Measurements from ENCODE around the gene BICRAL. TPM values are rescaled to one million over a fixed set of nuclear protein-coding genes. Genes with fewer than 3 reads are reported as not detected.

BICRAL gene
- total RNA-seq, 1 donor from 2014 or later, result 26.1 TPM

DNA sequence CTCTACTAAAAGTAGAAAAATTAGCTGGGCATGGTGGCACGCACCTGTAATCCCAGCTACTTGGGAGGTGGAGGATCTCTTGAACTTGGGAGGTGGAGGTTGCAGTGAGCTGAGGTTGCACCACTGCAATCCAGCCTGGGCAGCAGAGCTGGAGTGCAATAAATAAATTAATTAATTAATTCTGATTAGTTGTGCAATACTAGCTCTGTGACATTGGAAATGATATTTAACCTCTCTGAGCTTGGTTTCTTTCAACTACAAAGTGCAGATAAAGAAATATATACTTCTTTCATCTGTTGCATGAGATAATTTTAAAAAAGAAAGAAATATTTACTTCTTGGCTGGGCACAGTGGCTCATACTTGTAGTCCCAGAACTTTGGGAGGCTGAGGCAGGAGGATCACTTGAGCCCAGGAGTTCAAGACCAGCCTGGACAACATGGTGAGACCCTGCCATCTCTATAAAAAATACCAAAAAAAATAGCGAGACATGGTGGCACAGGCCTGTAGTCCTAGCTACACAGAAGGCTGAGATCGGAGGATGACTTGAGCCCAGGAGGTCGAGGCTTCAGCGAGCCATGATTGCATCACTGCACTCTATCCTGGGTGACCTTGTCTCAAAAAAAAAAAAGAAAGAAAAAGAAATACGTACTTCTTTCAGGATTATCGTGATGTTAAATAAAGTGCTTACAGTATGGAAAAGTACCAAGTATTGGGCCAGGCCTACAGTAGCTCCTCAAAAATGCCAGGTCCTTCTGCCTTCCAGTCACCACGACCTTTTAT, 20.4 kb upstream of the BICRAL start:
- intact Hi-C loops (cut with micrococcal nuclease), result no loop called here

GRCh38 chr6:42762426-42762859, 19.4 kb upstream of the BICRAL start:
- intact Hi-C loops (cut with micrococcal nuclease), result no loop called here

GRCh38 chr6:42762950-42763349, 18.9 kb upstream of the BICRAL start:
- intact Hi-C loops (cut with micrococcal nuclease), result no loop called here

GRCh38 chr6:42764911-42765648, 16.8 kb upstream of the BICRAL start:
- intact Hi-C loops (cut with micrococcal nuclease), result no loop called here

GRCh38 chr6:42766163-42766670, 15.6 kb upstream of the BICRAL start:
- intact Hi-C loops (cut with micrococcal nuclease), result no loop called here

DNA sequence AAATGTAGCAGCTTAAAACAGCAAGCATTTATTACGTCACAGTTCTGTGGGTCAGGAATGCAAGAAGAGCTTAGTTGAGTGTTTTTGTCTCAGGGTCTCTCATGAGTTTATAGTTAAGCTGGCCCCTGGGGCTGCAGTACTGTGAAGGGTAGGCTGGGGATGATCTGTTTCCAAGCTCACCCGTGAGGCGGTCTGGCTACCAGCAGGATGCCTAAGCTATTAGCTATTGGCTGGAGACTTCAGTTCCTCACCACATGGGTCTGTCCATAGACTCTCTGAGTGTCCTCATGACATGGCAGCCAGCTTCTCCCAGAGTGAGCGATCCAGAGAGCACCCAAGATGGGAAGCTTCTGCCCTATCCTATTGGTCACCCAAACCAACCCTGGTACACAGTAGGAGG, 12.8 kb upstream of the BICRAL start:
- intact Hi-C loops (cut with micrococcal nuclease), result no loop called here

- intact Hi-C loops (cut with micrococcal nuclease), result loop anchor here (2.0 to 10.0 kb wide), 5 partner anchors 43 to 718 kb away; partner anchors contain the start of genes SRF, TAF8 and TRERF1
These were observed 12.0 kb upstream of the BICRAL start for GRCh38 chr6:42769836-42770235.

DNA sequence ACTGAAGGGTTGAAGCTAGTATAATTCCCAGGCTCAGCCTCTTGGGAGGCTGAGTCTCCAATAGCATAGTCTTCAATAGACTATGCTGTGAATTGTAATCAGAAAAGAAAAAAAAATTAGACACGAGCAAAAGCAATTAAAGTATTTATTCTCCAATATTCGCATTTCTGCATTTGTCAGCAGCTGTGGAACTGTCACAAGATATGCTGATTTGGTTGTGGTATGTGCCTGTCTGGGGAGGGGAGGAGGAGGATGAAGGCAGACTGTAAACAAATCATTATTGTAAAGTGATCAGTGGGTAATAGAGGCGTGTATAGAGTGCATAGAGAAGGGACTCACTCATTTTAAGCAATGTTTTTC, 10.1 kb upstream of the BICRAL start:
- intact Hi-C loops (cut with micrococcal nuclease), result loop anchor here (1.0 to 10.0 kb wide), 11 partner anchors 11 to 719 kb away; partner anchors contain the start of genes BICRAL, KLC4, KLHDC3 and MRPL2

GRCh38 chr6:42774201-42774600, 7.7 kb upstream of the BICRAL start:
- intact Hi-C loops (cut with micrococcal nuclease), result loop anchor here (2.0 to 10.0 kb wide), 4 partner anchors 155 to 722 kb away; partner anchors contain the start of genes CNPY3, TAF8 and TRERF1

GRCh38 chr6:42774821-42775487, 6.9 kb upstream of the BICRAL start:
- intact Hi-C loops (cut with micrococcal nuclease), result loop anchor here (2.0 to 10.0 kb wide), 4 partner anchors 154 to 723 kb away; partner anchors contain the start of genes CNPY3, TAF8 and TRERF1

- intact Hi-C loops (cut with micrococcal nuclease), result loop anchor here (10.0 kb wide), 1 partner anchor 322 kb away; the partner anchor contains the start of gene TRERF1
These were observed 4.6 kb upstream of the BICRAL start for GRCh38 chr6:42777126-42777822.

DNA sequence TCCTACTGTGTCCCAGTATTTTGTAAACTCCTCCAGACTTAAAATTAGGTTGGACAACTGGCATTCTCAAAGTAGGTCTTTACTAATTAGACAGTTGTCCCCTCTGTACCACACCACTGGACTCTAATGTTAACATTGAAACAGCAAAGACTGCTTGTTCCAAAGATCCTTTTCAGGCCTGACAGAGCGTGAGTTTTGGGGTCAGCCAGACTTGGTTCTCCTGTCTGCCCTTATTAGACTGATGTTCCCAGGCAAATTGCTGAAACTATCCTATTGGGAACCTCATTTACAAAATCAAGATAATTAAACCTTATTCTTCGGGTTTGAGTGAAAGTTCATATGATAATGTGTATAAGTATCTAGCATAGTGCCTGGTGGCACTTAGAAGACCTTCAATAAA, 3.7 kb upstream of the BICRAL start:
- intact Hi-C loops (cut with micrococcal nuclease), result loop anchor here (10.0 kb wide), 1 partner anchor 323 kb away; the partner anchor contains the start of gene TRERF1

GRCh38 chr6:42779521-42779920, 2.3 kb upstream of the BICRAL start:
- intact Hi-C loops (cut with micrococcal nuclease), result loop anchor here (10.0 kb wide), 1 partner anchor 325 kb away; the partner anchor contains the start of gene TRERF1

GRCh38 chr6:42781546-42781795, 381 bp upstream of the BICRAL start:
- intact Hi-C loops (cut with micrococcal nuclease), result loop anchor here (5.0 to 10.0 kb wide), 4 partner anchors 196 to 793 kb away; partner anchors contain the start of genes PEX6, POLH and XPO5

DNA sequence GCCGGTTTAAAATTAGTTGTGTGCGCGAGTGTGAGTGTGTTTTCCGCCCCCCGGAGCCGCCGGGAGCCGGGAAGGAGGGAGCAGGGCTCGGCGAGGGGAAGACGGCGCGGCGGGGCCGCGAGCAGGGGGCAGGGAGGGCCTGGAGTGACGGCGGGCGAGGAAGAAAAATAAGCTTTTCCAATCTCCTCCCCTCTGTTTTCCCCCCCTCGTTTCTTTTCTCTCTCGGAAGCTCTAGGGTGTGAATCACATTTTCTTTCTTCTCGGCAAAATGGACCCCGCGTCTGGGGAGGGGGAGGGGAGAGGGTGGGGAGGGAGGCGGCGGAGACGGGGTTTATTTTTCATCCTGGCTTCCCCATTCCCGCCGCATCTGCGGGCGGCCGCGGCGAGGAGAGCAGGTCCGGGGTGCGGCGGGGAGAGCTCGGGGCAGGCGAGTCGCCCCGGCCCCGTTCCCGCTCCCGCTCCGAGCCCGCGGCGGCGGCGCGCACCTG, 881 bp downstream of the BICRAL start:
- intact Hi-C loops (cut with micrococcal nuclease), result loop anchor here (1.0 to 10.0 kb wide), 8 partner anchors 11 to 792 kb away; partner anchors contain the start of genes PEX6, POLH, TBCC and XPO5

DNA sequence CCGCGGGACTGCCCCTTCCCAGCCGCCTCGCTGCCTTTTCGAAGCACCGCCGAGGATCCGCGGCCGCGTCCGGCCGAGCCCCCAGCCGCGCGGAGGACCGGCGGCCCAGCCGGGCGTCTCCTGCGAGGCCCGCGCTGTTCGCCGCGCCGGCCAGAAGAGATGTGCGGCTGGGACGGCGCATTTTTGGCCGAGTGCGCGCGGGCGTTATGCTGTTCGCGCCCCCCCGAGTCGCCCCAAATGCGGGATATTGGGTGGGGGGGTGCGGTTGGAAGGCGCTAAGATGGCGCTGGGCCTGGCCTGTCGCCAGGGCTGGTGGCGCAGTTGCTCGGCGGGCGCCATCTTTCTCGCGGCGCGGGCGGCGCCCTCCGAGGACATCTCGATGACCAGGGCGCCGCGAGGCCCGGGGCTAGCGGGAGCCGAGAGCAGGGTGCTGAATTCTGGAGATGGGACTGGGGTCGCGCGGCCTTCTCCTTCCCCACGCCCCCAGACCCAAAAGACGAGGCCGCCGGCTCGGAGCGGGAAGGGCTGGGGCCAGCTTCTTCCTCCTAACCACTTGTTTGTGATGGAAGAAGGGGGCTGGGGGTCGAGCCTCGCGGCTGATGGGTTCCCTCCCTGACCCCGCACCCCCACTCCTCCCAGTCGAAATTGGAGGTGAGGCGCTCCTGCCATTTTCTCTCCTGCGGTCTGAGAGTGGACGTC, 1.5 kb downstream of the BICRAL start:
- intact Hi-C loops (cut with micrococcal nuclease), result loop anchor here (5.0 to 10.0 kb wide), 4 partner anchors 194 to 791 kb away; partner anchors contain the start of genes PEX6, POLH and XPO5

DNA sequence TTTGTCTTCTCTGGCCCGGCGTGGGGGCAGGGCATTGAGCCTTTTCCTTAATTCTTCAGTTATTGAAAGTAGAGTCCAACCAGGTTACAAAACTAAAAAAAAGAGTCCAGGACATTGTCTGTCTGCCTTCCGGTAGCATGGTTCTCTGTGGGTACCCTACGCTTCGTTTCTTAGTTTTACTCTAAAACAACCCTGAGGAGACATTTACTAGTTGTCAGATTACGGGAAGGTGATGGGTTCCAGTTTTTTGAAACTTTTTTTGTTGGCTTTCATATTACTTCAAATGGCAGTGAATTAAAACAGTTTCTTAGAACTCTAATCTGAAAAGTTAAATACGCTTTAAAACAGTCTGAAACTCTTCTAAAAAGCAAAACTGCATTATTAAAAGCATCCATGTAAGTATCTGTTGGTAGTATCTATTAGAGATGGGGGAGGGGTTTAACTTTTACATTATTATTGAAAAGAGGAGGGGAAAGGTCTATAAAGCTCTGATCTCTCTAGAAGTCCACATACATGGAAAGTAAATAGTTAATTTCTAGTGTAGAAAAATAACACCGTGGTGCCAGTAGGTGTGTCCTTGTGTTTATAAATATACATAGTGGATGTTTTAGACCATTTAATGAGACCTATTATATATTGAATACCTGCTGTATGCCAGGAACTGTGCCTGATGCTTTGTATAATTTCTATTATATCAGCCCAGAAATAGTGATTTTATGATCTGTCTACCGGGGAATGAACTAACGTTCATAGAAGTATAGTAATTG, 2.2 kb downstream of the BICRAL start:
- intact Hi-C loops (cut with micrococcal nuclease), result loop anchor here (1.0 to 10.0 kb wide), 6 partner anchors 95 to 791 kb away; partner anchors contain the start of genes CNPY3, PEX6, POLH and RPL7L1

- intact Hi-C loops (cut with micrococcal nuclease), result loop anchor here (1.0 to 10.0 kb wide), 6 partner anchors 94 to 790 kb away; partner anchors contain the start of genes CNPY3, PEX6, POLH and RPL7L1
These were observed 3.1 kb downstream of the BICRAL start for GRCh38 chr6:42784717-42785498.
